CD14-positive monocyte (primary cell): ENCODE results near the gene PIP4K2A. TPM values are rescaled to one million over a fixed set of nuclear protein-coding genes. Genes with fewer than 3 reads are reported as not detected.
A peak's percentile ranks its signal among the peaks of the same experiment; 100 is the strongest.

ENCODE experiments used
- DNase-seq, 3 donors: peaks; one replicate each; pipeline ENCODE4 v3.0.0-alpha.2; 2011 to 2022
- H2AFZ ChIP-seq: 2 replicates; pipeline ENCODE4 v1.6.0; 2012; ENCODE audit warnings: mild to moderate bottlenecking, low read depth, low read length, inconsistent platforms; ENCODE audit not compliant: insufficient read depth, poor library complexity, severe bottlenecking
- H3K27ac ChIP-seq, 2 donors: 1 replicate in 1 of 2; 2 replicates in 1 of 2; pipeline ENCODE4 v1.5.1; 2012 to 2013; ENCODE audit warnings: low read length in 2 of 2, control low read depth in 1 of 2, inconsistent platforms in 1 of 2, low read depth in 1 of 2, mild to moderate bottlenecking in 1 of 2
- H3K27me3 ChIP-seq, 2 donors: one replicate each; pipeline versions ENCODE4 v1.6.0 to v1.6.1; 2011 to 2013; ENCODE audit warnings: low read length in 2 of 2; ENCODE audit not compliant: control insufficient read depth in 2 of 2, insufficient read depth in 2 of 2
- H3K36me3 ChIP-seq, 2 donors: replicated peaks in 1 of 2; 1 replicate in 1 of 2; 2 replicates in 1 of 2; pipeline versions ENCODE4 v1.5.1 to v1.6.1; 2012 to 2013; ENCODE audit warnings: low read length in 2 of 2, control low read depth in 1 of 2, inconsistent platforms in 1 of 2, mild to moderate bottlenecking in 1 of 2; ENCODE audit not compliant: insufficient read depth in 2 of 2, control insufficient read depth in 1 of 2
- H3K4me1 ChIP-seq, 2 donors: 1 replicate in 1 of 2; 2 replicates in 1 of 2; pipeline versions ENCODE4 v1.5.1 to v1.6.1; 2012 to 2013; ENCODE audit warnings: low read length in 2 of 2, control low read depth in 1 of 2, inconsistent platforms in 1 of 2, mild to moderate bottlenecking in 1 of 2, moderate library complexity in 1 of 2; ENCODE audit not compliant: insufficient read depth in 2 of 2, control insufficient read depth in 1 of 2
- H3K4me2 ChIP-seq: replicated peaks from 2 replicates; pipeline ENCODE3; 2012; ENCODE audit warnings: low read length, moderate library complexity, mild to moderate bottlenecking; ENCODE audit not compliant: poor library complexity, severe bottlenecking; ENCODE audit errors: extremely low read depth
- H3K4me3 ChIP-seq, 3 experiments: fragments of 200-600 bp in 1 of 3; sonication (generic) in 1 of 3; replicated peaks in 1 of 3; 1 replicate in 2 of 3; 2 replicates in 1 of 3; pipeline ENCODE4 v1.5.1; 2011 to 2013; ENCODE audit warnings: low read length in 3 of 3, mild to moderate bottlenecking in 3 of 3, control low read depth in 2 of 3, low read depth in 2 of 3, inconsistent platforms in 1 of 3, moderate library complexity in 1 of 3
- H3K79me2 ChIP-seq: 2 replicates; pipeline ENCODE4 v1.6.0; 2012; ENCODE audit warnings: mild to moderate bottlenecking, control low read depth, inconsistent platforms, low read length, moderate library complexity; ENCODE audit not compliant: insufficient read depth
- H3K9ac ChIP-seq: 2 replicates; pipeline ENCODE4 v1.6.0; 2017; ENCODE audit warnings: low read length, mild to moderate bottlenecking; ENCODE audit not compliant: insufficient read depth, poor library complexity, severe bottlenecking
- H3K9me3 ChIP-seq, 2 donors: replicated peaks in 1 of 2; 1 replicate in 1 of 2; 2 replicates in 1 of 2; pipeline versions ENCODE4 v1.5.1 to v1.6.1; 2012 to 2013; ENCODE audit warnings: low read length in 2 of 2, control low read depth in 1 of 2; ENCODE audit not compliant: control insufficient read depth in 1 of 2, insufficient read depth in 1 of 2
- H4K20me1 ChIP-seq: 2 replicates; pipeline ENCODE4 v1.6.0; 2012; ENCODE audit warnings: mild to moderate bottlenecking, low read length, control low read depth, moderate library complexity; ENCODE audit not compliant: insufficient read depth
- H3K27ac Mint-ChIP-seq, 7 donors: one replicate each; pipeline ENCODE4 v1.8.0; 2020; ENCODE audit warnings: mild to moderate bottlenecking in 7 of 7, mixed read lengths in 7 of 7, moderate library complexity in 6 of 7, inconsistent platforms in 2 of 7
- H3K27me3 Mint-ChIP-seq, 3 donors: one replicate each; pipeline ENCODE4 v1.8.0; 2021 to 2022; ENCODE audit warnings: low read depth in 3 of 3, mild to moderate bottlenecking in 3 of 3, mixed read lengths in 3 of 3, moderate library complexity in 3 of 3, inconsistent platforms in 1 of 3
- H3K36me3 Mint-ChIP-seq, 2 donors: one replicate each; pipeline ENCODE4 v1.8.0; 2020; ENCODE audit warnings: mixed read lengths in 2 of 2, inconsistent platforms in 1 of 2, mild to moderate bottlenecking in 1 of 2
- H3K4me1 Mint-ChIP-seq: one replicate; pipeline ENCODE4 v1.8.0; 2020; ENCODE audit warnings: mild to moderate bottlenecking, mixed read lengths
- H3K4me3 Mint-ChIP-seq, 2 donors: one replicate each; pipeline ENCODE4 v1.8.0; 2020; ENCODE audit warnings: mild to moderate bottlenecking in 2 of 2, mixed read lengths in 2 of 2, moderate library complexity in 1 of 2
- H3K9me3 Mint-ChIP-seq, 7 donors: one replicate each; pipeline ENCODE4 v1.8.0; 2020 to 2022; ENCODE audit warnings: mixed read lengths in 7 of 7, mild to moderate bottlenecking in 6 of 7, moderate library complexity in 6 of 7, inconsistent platforms in 2 of 7
- CTCF ChIP-seq: fragments of 200-600 bp; IDR thresholded peaks from one replicate; pipeline ENCODE4 v1.8.0; 2022; ENCODE audit warnings: antibody characterized with exemption, mild to moderate bottlenecking
- WGBS: methylation state at CpG from one replicate; pipeline ENCODE4 v1.1.5; 2013; ENCODE audit warnings: missing lambda C conversion rate; ENCODE audit not compliant: insufficient coverage; 5-methylcytosine and 5-hydroxymethylcytosine counted together
- intact Hi-C, 2 donors: fragments of 100-400 bp; cut with micrococcal nuclease; formaldehyde crosslinking; loops; one replicate each; pipeline versions ENCODE4 v1.15.0 to v1.15.1; 2023
- polyA plus RNA-seq, 3 donors: library from polyadenylated mRNA; depleted of rRNA in 1 of 3; unstranded in 2 of 3; stranded (reverse) in 1 of 3; fragments of 300-500 nt in 2 of 3; fragments of >200 nt in 1 of 3; fragmentation: Illumina TruSeq in 2 of 3; gene quantifications; 1 replicate in 2 of 3; 2 replicates in 1 of 3; pipeline ENCODE4 v1.2.3, GENCODE V29; 2012 to 2021

PIP4K2A gene
- polyA plus RNA-seq, 3 donors = 9.7 to 33.7 (median 16.6) TPM

- Mint-ChIP-seq H3K4me1 (peaks cover 49% of the 10 kb centered on the region), H3K36me3 (peaks cover 3% of the 10 kb centered on the region in 2 donors), H3K27me3 (no peaks in the 10 kb centered on the region), H3K9me3 (no peaks in the 10 kb centered on the region), H3K4me3 (no peak overlapping the region), H3K27ac (no peak overlapping the region)
- H3K4me3 ChIP-seq = no peak overlapping the region
- TF ChIP-seq CTCF = no peak
- H3K9ac ChIP-seq = no peak overlapping the region
- peaks cover 98% of the 10 kb centered on the region for H4K20me1 ChIP-seq
- peaks cover 100% of the 10 kb centered on the region for H3K79me2 ChIP-seq
- H3K9me3 ChIP-seq = no peaks in the 10 kb centered on the region
- H3K27ac ChIP-seq = no peak overlapping the region
- WGBS = 80% methylated on average over 1 of the region's 5 CpGs
- H3K36me3 ChIP-seq = no peaks in the 10 kb centered on the region
- no peak overlapping the region for H3K4me2 ChIP-seq
- H2AFZ ChIP-seq = no peak overlapping the region
- DNase-seq = no peak
- peaks cover 10% of the 10 kb centered on the region in 2 donors for H3K4me1 ChIP-seq
- intact Hi-C loops = no loop called here
- H3K27me3 ChIP-seq = no peaks in the 10 kb centered on the region
These were observed 43.6 kb downstream of the PIP4K2A start for GRCh38 chr10:22670788-22671187.

GRCh38 chr10:22669163-22669711 lies 45.1 kb downstream of the PIP4K2A start:
- H3K9me3 Mint-ChIP-seq = no peaks in the 10 kb centered on the region
- H3K4me2 ChIP-seq = no peak overlapping the region
- TF ChIP-seq CTCF = no peak
- H3K4me3 ChIP-seq = no peak overlapping the region
- no peaks in the 10 kb centered on the region for H3K9me3 ChIP-seq
- H3K27me3 Mint-ChIP-seq = no peaks in the 10 kb centered on the region
- no peak for DNase-seq
- intact Hi-C loops = no loop called here
- peak overlapping the region in 2 of 7 donors; percentile 63 to 84 for H3K27ac Mint-ChIP-seq
- no peak overlapping the region for H2AFZ ChIP-seq
- H3K36me3 ChIP-seq = no peaks in the 10 kb centered on the region
- H3K4me3 Mint-ChIP-seq = no peak overlapping the region
- H4K20me1 ChIP-seq = peaks cover 100% of the 10 kb centered on the region
- H3K4me1 ChIP-seq = peaks cover 10% of the 10 kb centered on the region in 2 donors
- H3K79me2 ChIP-seq = peaks cover 100% of the 10 kb centered on the region
- peaks cover 45% of the 10 kb centered on the region for H3K4me1 Mint-ChIP-seq
- no peak overlapping the region for H3K9ac ChIP-seq
- WGBS = 68% methylated on average over 7 of the region's 13 CpGs
- peak overlapping the region in 1 of 2 donors; percentile 8 for H3K27ac ChIP-seq
- no peaks in the 10 kb centered on the region for H3K27me3 ChIP-seq
- H3K36me3 Mint-ChIP-seq = peaks cover 3% of the 10 kb centered on the region in 2 donors
